BJ (cell line): ENCODE data around the gene ABCG1. TPM values are rescaled to one million over a fixed set of nuclear protein-coding genes. Genes with fewer than 3 reads are reported as not detected.

ENCODE experiments used
- CTCF ChIA-PET: fragments of 350-600 bp; formaldehyde crosslinking; extraction: SDS; loops from one replicate; lab custom pipeline; 2021; ENCODE audit warnings: antibody characterized with exemption, inconsistent platforms; lab: Yijun Ruan, JAX
- POLR2A ChIA-PET: fragments of 300-600 bp; sonication (Branson Sonifier 250); formaldehyde crosslinking; extraction: SDS; loops from one replicate; lab custom pipeline; 2021; ENCODE audit warnings: antibody characterized with exemption; lab: Charles Lee
- DNase-seq: peaks from one replicate; pipeline ENCODE4 v3.0.0-alpha.2; 2011; ENCODE audit warnings: low read depth
- H3K27me3 ChIP-seq: 2 replicates; pipeline ENCODE4 v1.6.0; 2011; ENCODE audit warnings: low read length; ENCODE audit not compliant: control insufficient read depth, insufficient read depth
- H3K36me3 ChIP-seq: 2 replicates; pipeline ENCODE4 v1.5.1; 2011; ENCODE audit warnings: low read length; ENCODE audit not compliant: control insufficient read depth, insufficient read depth
- H3K4me3 ChIP-seq: 2 replicates; pipeline ENCODE4 v1.5.1; 2011; ENCODE audit warnings: low read depth, mild to moderate bottlenecking, control low read depth, low read length
- polyA plus RNA-seq: library from polyadenylated mRNA; depleted of rRNA; stranded (reverse); fragments of >200 nt; gene quantifications from 2 replicates; pipeline ENCODE4 v1.2.3, GENCODE V29; 2011
- TF ChIP-seq, protein P1 (sequence below): IDR thresholded peaks from 2 replicates; pipeline ENCODE4 v1.5.1; 2011; ENCODE audit warnings: low read depth, mild to moderate bottlenecking, control low read depth, inconsistent platforms, low read length, moderate library complexity; ENCODE audit not compliant: insufficient read depth

The ABCG1 gene
- polyA plus RNA-seq, 1 experiment: 0.29 TPM

DNA sequence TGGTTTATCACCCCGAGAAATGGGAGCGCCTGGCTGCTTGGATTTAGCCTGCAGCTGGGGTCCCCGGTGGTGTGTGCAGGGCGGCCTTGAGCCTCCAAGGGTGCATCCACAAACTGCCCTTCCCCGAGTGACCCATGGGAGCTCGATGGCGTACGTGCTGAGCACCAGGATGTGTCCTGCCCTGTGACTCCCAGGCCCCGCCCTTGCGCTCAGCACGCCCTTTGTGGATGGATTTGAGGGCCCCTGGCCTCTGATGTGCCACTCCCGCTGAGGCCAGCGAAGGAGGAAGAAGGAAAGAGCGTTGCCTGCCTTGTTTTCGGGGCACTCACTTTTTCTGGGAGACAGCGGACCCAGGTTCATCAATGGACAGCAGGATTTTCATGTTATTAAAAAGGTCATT lies 98.0 kb downstream of the ABCG1 start:
- ChIA-PET POLR2A (no interaction called here), CTCF (interaction anchor here (0.7 kb wide), 1 partner anchor 171 kb away, joined by 3 read pairs; no protein-coding TSS in a partner anchor)
- DNase-seq: no peak
- TF ChIP-seq, protein P1, sequence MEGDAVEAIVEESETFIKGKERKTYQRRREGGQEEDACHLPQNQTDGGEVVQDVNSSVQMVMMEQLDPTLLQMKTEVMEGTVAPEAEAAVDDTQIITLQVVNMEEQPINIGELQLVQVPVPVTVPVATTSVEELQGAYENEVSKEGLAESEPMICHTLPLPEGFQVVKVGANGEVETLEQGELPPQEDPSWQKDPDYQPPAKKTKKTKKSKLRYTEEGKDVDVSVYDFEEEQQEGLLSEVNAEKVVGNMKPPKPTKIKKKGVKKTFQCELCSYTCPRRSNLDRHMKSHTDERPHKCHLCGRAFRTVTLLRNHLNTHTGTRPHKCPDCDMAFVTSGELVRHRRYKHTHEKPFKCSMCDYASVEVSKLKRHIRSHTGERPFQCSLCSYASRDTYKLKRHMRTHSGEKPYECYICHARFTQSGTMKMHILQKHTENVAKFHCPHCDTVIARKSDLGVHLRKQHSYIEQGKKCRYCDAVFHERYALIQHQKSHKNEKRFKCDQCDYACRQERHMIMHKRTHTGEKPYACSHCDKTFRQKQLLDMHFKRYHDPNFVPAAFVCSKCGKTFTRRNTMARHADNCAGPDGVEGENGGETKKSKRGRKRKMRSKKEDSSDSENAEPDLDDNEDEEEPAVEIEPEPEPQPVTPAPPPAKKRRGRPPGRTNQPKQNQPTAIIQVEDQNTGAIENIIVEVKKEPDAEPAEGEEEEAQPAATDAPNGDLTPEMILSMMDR: no peak
- Histone ChIP-seq H3K36me3 (no peaks in the 10 kb centered on the region), H3K4me3 (no peak overlapping the region), H3K27me3 (0 out of 2 replicates have a peak, but pooled peaks cover 1% of the 10 kb centered on the region)

DNA sequence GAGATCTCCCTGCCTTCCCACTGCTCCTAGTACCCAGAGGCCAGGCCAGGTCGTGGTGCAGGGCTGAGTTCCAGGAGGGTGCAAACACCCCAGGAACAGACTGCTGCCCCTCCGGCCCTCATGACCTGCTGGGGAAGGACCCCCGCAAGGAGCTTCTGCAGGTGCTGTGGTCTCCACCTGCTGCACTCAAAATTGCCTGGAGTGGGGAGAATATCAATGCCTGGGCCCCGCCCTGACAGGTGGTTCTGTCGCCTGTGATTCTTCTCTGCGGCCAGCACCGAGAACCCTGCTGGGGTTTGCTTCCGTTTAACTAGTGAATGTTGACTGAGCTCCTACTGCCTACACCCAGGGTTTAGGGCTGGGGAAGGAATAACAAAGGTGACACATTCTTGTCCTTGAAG lies 98.4 kb downstream of the ABCG1 start:
- POLR2A ChIA-PET: no interaction called here
- no peak for DNase-seq
- CTCF ChIA-PET: interaction anchor here (0.7 kb wide), 1 partner anchor 172 kb away, joined by 3 read pairs; no protein-coding TSS in a partner anchor
- Histone ChIP-seq H3K36me3 (no peaks in the 10 kb centered on the region), H3K27me3 (0 out of 2 replicates have a peak, but pooled peaks cover 1% of the 10 kb centered on the region), H3K4me3 (no peak overlapping the region)
- TF ChIP-seq, protein P1: no peak

DNA sequence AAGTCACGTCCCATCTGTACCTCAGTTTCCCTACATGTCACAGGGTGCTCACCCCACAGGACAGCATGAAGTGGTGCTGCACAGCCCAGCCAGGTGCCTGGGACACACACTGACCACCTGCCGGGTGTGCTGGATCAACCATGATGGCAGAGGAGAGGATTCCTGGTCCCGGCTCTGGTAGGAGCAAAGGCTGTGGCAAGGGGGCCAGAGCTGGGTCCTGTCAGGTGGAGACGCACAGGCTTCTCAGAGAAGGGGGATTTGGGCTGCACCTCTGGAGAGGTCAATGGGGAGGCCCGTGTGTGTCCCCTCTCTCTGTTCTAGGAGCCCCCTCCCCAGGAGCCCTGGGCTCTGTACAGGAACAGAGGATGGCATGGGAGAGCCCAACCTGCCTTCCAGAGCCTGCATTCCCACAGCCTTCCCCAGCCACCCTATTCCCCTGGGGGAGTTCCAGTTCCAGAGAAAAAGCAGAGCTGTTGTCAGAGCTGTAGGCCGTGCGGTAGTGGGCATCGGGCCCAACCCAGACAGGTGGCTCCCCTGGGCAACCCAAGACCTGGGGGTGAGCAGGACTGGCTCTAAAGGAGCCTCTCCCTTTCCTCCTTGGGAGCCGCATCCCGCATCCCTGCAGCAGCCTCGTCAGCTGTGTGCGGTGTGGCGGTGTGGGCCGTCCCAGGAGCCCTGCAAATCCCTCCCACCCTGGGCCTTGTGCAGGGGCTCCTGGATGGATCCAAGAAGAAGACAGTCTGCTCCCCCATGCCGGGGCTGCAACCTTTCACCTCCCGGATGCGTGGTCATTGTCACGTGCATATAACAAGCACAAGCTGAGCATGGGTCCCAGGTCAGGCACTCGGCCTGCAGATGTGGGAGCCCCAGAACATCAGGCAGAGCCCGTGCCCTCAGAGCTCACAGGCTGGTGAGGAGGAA lies 99.1 kb downstream of the ABCG1 start:
- POLR2A ChIA-PET: no interaction called here

DNA sequence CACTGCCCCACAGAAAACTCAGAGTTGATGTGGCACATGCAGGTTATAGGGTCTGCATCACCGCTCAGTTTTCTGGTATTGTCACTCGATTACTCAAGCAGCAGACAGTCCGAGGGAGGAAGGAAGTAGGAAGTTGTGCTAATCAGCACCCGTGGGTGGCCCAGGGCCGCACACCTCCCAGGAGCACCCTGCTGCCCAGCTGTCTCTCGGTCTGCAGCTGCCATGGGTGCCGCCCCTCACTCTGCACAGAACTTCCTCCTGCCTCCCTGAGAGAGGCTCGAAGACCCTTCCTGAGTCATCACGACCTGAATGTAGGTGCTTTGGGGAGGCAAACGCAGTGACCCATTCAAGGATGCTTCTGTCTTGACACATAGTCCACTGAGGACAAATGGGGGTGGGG lies 100.4 kb downstream of the ABCG1 start:
- DNase-seq: no peak
- Histone ChIP-seq H3K36me3 (no peaks in the 10 kb centered on the region), H3K27me3 (no peaks in the 10 kb centered on the region), H3K4me3 (no peak overlapping the region)
- ChIA-PET POLR2A (no interaction called here), CTCF (interaction anchor here (1.8 to 3.4 kb wide), 2 partner anchors 9 to 61 kb away, joined by 4 to 19 read pairs; no protein-coding TSS in a partner anchor)
- TF ChIP-seq, protein P1: no peak

More for the DNA sequence above, 99.1 kb downstream of the ABCG1 start:
- TF ChIP-seq, protein P1: no peak
- no peak for DNase-seq
- no peak overlapping the region for H3K4me3 ChIP-seq
- 0 out of 2 replicates have a peak, but pooled peaks cover 1% of the 10 kb centered on the region for H3K27me3 ChIP-seq
- CTCF ChIA-PET: interaction anchor here (0.7 to 3.4 kb wide), 3 partner anchors 8 to 172 kb away, joined by 3 to 19 read pairs (median 4); no protein-coding TSS in a partner anchor
- no peaks in the 10 kb centered on the region for H3K36me3 ChIP-seq
